GM18511 (cell line): Measurements from ENCODE around the gene MGMT.

Source experiments
- ATAC-seq: cut with Tn5 transposase; IDR thresholded peaks from one replicate; pipeline ENCODE4 v1.9.1; 2021; ENCODE audit warnings: mild to moderate bottlenecking, moderate library complexity; ENCODE audit not compliant: unreplicated experiment

MGMT gene

DNA sequence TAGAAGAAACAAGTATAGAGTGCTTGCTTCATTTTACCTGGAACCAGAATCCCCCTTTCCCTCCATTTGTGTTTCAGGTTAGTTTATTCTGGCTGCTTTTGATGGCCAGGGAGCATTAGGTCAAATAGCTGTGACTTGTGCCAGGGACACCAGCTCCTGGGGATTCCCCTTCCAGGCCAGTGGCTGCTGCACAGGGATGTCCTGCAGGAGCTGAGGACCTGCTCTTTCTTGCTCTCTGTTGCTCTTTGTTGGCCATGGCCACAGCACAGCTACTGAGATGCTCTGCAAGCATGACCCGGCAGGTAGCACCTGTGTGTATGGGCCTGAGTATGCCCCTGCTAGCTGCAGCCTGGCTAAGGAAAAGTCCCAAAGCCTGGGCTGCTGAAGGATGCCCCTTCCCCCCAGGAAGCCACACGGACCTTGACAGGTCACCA is 288.1 kb downstream of the MGMT start:
- no peak for ATAC-seq

DNA sequence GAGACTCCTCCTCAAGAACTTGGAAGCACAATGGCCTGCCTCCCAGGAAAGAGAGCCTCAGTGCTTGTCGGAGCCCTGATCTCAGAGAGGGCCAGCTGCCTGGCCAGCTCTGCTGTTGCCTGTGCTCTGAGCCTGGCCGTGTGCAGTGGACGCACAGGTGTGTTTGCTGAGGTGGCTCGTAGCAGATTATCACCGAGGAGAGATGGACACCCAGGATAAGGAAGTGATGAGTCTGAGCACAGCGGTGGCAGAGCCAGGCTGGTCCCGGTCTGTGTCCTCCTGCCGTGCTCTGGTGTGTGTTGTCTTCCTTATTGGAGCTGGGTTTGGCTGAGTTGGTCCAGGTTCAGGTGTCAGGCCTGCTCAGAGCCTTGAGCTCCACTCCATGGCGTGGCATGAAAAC is 288.6 kb downstream of the MGMT start:
- no peak for ATAC-seq

DNA sequence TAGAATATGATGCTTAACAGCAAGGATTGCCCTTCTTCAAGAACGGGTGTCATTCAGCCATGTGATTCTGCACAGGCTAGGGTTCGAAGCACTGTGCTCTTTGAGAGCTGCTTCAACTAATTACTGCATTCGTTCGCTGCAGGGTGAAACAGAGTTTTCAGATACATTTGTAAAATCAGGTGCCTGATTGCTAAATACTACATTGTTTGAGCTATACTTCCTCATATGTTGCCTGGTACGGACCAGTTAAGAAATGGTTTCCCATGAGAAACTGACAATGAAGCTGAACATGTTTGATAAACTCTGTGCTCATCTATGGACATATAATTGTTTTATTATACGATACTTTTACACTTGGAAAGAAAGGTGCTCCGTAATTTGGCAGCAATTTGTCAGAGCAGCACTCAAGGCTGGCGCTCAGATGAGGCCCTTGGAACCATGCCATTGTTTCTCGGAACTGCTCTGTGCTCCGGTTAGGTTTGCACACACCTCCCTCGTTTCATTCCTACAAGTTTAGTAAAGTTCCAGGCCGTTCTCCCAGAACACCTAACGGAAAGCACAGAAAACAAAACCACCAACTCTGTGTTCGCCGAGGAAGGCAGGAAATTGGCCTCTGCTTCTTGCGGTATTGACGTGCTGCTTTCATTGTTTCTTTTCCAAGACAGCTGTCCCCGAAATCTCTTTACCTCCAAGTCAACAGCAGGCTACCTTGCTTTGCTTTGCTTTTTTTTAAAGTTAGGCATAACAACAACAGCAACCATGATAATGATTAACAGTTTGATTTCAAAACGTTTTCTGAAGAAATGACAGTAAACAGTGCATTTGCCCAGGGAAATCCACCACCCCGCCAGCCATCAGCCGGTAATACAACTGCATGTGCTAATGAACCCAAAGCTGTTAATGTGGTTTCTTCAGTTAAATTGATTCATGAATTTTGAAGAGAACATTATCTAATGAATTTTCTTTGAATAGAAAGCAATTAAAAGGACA is 290.2 kb downstream of the MGMT start:
- no peak for ATAC-seq

DNA sequence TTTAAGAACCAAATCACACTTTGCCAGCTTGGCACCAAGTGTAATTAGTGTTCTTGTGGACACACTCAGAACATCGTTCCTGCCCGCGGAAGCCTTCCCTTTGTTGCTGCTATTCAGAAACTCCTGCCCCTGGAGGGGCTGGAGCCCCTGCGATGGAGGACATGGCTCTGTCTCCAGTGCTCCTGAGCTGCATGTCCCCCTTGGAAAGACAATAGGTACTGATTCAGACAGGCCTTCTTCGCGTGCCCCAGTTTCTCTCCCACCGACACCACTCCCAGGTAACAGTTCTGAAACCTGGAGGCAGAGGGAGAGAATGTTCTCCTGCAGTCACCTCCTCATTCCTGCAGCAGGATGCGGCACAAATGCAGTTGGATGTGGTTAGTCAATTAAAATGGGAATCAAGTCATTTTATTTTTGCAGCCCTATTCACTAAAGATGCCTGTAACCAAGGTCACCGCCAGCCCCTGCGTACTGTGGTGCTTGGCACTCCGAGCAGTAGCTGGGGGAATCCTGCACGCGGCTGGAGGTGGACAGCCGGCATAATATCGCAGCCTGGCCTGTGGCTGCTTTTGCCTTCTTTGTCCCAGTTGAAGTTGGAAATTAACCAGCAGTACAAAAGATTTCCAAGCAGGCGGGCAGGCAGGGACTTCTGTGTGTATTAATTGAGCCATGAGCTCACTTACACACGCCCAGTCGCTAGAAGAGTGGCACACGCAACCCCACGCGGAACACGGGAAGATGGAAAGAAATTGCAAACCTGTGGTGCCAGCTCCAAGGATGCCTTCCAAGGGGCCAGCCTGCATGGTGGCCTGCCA is 291.4 kb downstream of the MGMT start:
- no peak for ATAC-seq

DNA sequence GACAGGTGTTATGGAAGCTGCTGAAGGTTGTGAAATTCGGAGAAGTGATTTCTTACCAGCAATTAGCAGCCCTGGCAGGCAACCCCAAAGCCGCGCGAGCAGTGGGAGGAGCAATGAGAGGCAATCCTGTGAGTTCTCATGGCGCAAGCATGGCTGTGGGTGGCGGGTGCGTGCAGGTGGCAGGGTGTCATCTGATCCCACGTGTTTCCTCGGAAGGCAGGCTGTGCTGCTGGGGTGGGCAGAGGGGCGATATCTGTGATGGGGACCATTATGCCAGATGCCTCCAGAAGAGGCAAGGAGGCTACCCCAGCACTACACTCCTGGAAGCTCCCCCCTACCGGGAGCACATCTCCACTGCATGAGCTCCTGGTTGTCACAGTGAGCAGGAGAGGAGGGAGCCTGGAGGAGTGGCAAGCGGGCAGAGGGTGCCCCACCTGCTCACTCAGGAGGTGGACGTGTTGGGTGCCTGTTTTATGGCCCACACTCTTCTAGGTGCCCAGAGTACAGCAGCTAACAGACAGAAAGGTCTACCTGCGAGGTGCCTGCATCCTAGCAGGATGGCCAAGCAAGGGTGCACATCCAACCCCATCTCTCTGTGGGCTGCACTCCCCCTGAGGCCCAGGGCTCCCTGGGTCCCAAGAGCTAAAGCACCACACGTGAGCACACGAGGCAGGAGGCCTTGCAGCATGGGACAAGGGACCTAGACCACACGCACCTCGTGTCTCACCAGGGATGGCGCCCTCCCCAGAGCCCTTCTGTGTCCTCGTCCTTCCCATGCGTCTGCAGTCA is 292.4 kb downstream of the MGMT start:
- no peak for ATAC-seq

DNA sequence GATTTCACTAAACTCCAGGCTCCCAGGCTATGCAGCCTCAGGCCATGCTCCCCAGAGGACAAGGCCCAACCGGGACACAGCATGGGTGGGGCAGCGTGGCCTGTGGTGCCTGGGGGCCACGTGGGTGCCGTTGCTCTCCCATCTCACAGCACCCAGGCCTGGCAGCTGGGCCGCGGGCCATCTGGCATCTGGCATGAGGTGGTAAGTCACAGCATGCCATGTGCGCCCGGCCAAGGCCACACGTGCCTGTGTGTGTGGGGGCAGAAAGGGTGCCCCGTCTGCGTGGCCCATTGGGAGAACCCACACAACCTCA is 292.9 kb downstream of the MGMT start:
- ATAC-seq, result no peak

DNA sequence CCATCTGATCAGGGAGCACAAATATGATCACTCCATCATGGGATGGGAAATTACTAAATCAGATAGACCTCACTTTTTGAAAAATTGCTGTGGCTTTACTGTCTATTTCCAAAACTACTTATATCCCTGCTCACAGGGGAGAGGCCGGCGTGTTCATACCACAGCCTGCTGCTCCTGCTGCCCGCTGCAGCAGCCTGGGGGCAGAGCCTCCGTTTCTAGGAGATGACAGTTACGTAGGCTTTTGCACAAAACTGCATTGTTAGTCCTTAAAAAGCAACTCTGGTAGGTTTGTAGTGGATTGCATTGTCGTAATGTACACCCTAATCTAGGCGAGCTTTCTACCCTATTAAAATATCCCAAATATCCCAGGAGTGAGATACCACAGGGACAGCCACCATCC is 293.4 kb downstream of the MGMT start:
- ATAC-seq, result no peak

DNA sequence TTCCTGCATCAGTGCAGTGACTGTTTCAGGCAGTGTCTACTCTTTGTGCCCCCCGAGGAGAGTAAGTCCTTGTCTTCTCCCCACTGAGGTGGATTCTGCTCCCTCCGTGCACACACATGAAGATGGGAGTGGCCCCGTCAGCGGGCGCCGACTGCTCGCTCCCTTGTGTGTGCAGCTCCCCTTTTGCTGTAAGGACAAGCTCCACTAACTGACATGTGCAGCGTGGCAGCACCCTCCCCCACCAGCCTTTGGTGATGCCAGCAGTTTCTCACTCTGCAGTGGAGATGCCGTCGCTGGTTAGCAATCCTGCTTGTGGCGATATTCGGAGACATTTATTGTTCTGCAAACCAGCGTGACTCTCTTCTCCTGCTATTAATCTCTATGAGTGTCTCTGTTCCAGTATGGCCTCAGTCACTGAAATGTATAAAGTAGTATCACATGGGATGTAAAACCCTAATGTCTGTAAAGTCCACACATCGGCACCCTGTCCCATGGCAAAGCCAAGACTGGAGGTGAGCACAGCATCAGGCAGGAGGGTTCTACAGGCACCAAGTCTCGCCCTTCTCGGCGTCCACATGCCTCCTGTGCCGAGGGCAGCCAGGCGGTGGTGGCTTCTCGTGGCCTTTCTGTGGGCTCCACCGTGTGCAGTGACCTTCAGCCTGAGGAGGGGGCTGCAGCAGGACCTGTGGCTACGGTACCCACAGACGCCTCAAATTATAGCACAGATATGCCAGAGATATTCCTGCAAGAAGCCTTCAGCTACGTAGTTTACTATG is 294.3 kb downstream of the MGMT start:
- ATAC-seq, result no peak

DNA sequence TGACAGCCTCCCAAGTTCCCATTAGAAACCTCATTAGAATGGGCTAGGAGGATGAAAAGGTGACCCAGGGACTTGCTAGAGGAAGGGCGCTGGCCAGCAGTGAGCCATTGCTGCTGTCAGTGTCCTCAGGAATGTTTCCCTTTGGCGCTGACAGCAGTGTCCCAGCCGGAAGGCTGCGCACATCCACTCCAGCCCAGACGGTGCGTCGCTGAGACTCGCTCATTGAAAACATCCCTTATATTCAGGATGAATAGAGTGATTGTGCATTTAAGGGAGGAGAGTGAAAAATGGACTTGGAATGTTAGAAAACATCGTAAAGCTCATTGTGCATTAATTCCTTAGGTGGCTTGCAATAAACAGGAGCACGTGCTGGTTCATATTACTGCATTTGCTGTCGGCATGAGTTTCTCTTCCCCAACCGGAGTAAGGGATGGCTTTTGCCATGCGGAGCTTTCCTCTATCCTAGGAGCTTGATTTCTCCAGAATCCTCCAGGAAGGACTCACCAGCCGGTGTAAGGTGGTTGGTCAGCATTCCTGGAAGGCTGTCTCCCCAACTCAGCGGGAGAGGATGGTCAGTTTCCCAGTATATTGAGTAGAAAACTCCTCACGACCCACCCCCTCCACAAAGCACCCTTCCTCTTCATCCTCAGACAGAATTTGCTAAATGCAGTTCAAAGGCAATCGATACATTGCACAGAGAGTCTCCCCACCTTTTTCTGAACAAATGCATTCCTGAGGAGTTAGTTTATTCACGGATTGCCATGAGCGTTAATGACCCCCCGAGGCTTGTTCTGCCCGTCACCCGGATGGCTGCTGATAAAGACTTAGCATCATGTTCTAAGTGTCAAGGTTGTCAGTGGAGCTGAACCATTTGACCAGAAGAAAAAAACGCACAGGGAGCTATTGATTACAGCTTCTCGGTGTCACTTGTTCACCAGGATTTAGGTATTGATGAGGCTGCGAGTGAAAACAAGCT is 295.2 kb downstream of the MGMT start:
- no peak for ATAC-seq

DNA sequence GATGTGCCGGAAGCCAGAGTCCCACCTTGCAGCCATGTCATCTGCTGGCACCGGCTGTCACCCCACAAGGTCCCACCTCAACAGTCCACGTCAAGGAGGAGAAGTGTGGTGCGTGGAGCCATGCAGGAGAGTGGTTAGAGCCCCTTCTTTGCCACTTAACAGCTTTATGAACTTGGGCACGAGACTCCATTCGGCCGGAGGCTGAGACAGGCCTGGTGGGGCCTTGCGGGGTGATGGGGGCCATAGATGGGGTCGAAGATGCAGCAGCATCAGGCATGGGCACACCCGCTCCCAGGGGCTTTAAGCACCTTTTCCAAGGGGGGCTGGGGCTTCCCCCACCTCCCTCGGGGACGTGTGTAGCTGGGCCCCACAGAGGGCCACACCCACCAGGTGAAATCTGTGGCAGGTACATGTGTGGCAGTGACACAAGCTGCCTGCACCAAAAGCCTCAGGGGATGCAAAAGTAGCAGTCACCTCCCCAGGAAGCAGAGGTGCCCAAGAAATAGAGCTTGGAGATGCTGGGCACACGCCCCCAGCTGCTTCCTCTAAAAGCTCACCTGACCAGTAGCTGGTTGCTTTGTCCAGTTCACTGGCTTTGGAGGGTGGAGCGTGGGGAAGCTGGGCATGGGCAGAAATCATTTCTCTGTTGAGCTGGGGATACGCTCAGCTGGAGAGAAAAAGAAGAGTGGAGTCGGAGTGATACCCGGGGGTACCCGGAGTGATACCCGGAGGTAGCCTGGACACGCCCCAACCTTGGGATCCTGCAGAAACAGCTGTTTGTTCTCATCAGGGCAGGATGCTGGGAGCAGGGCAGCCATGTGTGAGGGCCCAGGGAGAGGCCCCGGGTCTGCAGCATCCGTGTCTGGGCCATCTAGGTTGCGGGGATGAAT is 297.2 kb downstream of the MGMT start:
- ATAC-seq, result no peak

DNA sequence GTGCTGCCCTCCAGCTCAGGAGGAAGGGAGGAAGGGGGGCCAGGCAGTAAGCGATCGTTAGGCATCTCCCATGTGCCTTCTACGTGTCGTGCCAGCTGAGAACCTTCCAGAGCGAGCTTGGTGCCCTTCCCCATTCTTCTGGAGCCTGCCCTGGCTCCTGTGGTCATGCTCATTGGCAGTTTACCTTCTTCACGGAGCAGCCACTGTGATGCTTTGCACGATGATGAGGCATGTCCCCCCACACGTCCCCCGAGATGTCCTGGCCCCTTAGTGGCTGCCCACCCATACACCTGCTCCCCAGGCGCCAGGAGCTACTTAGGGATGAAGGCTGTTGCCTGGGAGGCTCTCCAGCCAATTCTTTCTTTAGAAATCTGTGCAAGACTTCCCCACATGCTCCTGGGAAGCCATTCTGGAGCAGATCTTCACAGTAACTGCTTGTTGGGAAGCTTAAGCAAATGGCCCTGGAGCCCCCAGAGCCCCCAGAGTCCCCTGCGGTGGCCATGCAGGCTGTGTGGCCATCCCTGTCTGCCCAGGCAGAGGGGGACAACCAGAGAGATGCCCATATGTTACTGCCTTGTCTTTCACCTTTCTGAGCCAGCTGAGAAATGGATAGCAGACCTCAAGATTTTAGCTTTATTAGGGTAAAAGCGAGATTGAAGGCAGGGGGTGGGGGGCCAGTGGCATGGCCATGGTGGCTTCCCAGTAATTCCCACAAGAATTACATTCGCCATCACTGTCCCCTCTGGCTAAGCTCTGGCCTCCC is 298.0 kb downstream of the MGMT start:
- ATAC-seq, result no peak

DNA sequence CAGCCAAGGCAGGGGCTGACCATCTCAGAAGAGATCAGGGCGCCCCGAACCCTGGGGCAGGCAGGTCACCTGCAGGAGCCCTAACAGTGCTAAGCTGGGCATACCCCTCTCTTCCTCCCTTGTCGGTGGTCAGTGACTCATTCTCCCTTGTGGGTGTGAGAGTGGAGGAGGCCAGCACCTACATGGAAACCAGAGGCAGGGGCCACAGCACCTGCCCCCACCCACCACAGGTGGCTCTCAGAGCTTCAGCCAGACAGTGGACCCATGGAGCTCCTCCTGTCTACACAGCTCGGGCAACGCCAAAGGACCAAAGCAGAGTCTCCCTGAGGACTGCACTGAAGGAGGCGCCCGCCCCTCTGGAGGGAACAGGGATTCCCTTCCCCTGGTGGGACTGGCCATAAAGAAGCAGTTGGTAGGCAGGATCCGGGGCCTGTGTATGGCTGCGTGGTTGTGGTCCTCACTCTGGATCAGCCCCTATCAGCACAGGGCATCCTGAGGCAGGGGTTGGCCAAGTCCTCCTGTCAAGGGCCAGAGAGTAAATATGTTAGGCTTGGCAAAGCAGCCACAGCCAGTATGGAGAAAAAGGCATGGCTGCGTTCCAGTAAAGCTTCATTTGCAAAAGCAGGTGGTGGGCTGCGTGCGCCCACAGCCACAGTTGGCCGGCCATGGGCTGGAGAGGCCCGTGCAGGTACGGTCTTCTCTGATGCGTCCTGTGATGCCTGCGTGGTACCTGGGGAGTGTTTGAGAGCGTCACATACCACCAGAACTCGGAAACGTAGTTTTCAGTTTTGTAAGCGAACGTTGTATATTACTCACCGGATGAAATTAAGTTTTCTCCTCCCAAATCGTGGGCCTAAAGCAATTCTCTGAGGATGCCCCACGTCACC is 298.9 kb downstream of the MGMT start:
- no peak for ATAC-seq

DNA sequence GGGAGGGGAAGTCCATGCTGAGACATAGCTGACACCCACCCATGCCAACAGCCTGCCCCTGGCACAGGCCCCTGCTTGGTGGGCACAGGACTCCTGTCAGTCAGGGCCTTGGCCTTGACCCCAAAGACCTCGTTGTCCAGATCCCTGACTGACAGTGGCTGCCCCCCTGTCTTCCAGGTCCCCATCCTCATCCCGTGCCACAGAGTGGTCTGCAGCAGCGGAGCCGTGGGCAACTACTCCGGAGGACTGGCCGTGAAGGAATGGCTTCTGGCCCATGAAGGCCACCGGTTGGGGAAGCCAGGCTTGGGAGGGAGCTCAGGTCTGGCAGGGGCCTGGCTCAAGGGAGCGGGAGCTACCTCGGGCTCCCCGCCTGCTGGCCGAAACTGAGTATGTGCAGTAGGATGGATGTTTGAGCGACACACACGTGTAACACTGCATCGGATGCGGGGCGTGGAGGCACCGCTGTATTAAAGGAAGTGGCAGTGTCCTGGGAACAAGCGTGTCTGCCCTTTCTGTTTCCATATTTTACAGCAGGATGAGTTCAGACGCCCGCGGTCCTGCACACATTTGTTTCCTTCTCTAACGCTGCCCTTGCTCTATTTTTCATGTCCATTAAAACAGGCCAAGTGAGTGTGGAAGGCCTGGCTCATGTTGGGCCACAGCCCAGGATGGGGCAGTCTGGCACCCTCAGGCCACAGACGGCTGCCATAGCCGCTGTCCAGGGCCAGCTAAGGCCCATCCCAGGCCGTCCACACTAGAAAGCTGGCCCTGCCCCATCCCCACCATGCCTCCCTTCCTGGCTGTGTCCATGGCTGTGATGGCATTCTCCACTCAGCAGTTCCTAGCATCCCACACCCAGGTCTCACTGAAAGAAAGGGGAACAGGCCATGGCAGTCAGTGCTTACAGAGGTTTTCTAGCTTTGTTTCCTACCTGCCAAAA is 299.8 kb downstream of the MGMT start:
- no peak for ATAC-seq

DNA sequence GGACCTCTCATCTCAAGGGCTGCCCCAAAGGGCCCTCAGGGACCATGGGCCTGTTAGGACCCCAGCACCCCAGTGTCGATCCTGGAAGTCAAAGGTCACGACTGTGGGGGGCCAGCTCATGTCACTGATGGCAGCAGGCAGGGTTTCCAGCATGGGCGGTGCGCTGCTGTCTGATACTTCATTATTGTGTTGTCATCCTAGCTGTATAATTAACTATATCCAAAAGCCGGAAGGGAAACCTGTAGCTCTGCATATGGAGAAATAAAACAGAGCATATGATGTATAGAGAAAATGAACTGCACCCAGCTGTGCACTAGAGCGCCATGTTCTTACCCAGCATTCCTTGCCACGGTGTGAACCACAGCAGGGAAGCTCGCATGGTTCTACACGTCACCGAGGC is 300.7 kb downstream of the MGMT start:
- no peak for ATAC-seq
